Esophagus squamous epithelium (tissue), 5 donors: Measurements from ENCODE around the gene CEACAM21. TPM values are rescaled to one million over a fixed set of nuclear protein-coding genes. Genes with fewer than 3 reads are reported as not detected.

Experiments used
- DNase-seq: peaks from one replicate; lab custom pipeline; 2025; lab: John Stamatoyannopoulos, UW
- H3K27ac ChIP-seq, 4 donors: fragments of 200-600 bp; sonication (generic); one replicate each; pipeline ENCODE4 v1.5.1; 2016 to 2019; ENCODE audit warnings: mild to moderate bottlenecking in 1 of 4
- H3K27me3 ChIP-seq, 4 donors: fragments of 200-600 bp; sonication (generic); 1 replicate in 3 of 4; 2 replicates in 1 of 4; pipeline versions ENCODE4 v1.5.1 to v1.6.0; 2017 to 2021; ENCODE audit warnings: antibody characterized with exemption in 1 of 4
- H3K36me3 ChIP-seq, 3 donors: fragments of 200-600 bp; sonication (generic); one replicate each; pipeline ENCODE4 v1.5.1; 2016 to 2019
- H3K4me1 ChIP-seq, 3 donors: fragments of 200-600 bp; sonication (generic); one replicate each; pipeline ENCODE4 v1.5.1; 2017 to 2019
- H3K4me3 ChIP-seq, 4 donors: fragments of 200-600 bp; sonication (generic); 1 replicate in 3 of 4; 2 replicates in 1 of 4; pipeline ENCODE4 v1.5.1; 2016 to 2019; ENCODE audit warnings: mild to moderate bottlenecking in 2 of 4, moderate library complexity in 1 of 4
- H3K9me3 ChIP-seq, 3 donors: fragments of 200-600 bp; sonication (generic); one replicate each; pipeline ENCODE4 v1.5.1; 2016 to 2019
- POLR2A ChIP-seq, 4 donors: fragments of 450-650 bp; IDR thresholded peaks; one replicate each; pipeline ENCODE4 v1.6.1; 2017; ENCODE audit warnings: antibody characterized with exemption in 4 of 4, mild to moderate bottlenecking in 4 of 4, moderate library complexity in 3 of 4
- WGBS, 2 donors: methylation state at CpG; one replicate each; pipeline ENCODE4 v1.1.5; 2018; 5-methylcytosine and 5-hydroxymethylcytosine counted together
- intact Hi-C: fragments of 100-400 bp; cut with DNase I; formaldehyde crosslinking; loops from one replicate; pipeline ENCODE4 v1.15.0; 2022
- total RNA-seq, 4 donors: library from RNA; depleted of rRNA; stranded (reverse); fragments of >200 nt; gene quantifications; one replicate each; pipeline ENCODE4 v1.1.0, GENCODE V29; 2016
- TF ChIP-seq, protein P1 (sequence below), 6 experiments: fragments of 450-650 bp in 4 of 6; fragments of 200-600 bp in 2 of 6; sonication (generic) in 2 of 6; IDR thresholded peaks; one replicate each; pipeline ENCODE4 v1.5.1; 2016 to 2019; ENCODE audit warnings: antibody characterized with exemption in 6 of 6, mild to moderate bottlenecking in 4 of 6, moderate library complexity in 4 of 6
- donor health status: DM: yes; HTN: yes; CAD: no.

The CEACAM21 gene
- total RNA-seq, 4 donors from 2014 or later = 0.57 to 3.7 TPM; not detected in 2

DNA sequence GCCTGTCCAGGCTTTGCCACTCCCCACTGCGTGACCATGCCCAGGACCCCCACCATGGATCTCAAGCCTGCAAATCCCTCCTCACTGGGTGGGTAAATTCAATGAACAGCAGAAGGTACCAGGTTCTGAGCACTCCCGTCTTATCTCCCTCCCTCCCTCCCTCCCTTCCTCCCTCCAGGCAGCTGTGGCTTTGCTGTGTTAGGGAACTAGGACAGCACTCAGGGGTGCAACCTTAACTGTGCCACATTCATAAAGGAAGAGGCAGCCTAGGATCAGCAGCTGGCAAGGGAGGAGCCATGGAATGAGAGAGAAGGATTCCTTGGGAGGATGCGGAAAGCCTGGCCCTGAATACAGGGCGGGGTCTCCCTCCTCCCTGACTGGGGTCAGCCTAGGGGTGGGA is 45.3 kb downstream of the CEACAM21 start:
- no peaks in the 10 kb centered on the region for H3K36me3 ChIP-seq
- TF ChIP-seq, protein P1, sequence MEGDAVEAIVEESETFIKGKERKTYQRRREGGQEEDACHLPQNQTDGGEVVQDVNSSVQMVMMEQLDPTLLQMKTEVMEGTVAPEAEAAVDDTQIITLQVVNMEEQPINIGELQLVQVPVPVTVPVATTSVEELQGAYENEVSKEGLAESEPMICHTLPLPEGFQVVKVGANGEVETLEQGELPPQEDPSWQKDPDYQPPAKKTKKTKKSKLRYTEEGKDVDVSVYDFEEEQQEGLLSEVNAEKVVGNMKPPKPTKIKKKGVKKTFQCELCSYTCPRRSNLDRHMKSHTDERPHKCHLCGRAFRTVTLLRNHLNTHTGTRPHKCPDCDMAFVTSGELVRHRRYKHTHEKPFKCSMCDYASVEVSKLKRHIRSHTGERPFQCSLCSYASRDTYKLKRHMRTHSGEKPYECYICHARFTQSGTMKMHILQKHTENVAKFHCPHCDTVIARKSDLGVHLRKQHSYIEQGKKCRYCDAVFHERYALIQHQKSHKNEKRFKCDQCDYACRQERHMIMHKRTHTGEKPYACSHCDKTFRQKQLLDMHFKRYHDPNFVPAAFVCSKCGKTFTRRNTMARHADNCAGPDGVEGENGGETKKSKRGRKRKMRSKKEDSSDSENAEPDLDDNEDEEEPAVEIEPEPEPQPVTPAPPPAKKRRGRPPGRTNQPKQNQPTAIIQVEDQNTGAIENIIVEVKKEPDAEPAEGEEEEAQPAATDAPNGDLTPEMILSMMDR (IDR thresholded peaks at IDR 0.05) = no peak
- no peak for TF ChIP-seq POLR2A (IDR thresholded peaks at IDR 0.05)
- DNase-seq = no peak
- WGBS, 2 donors = 29 to 57% methylated on average over 2 to 4 of the region's 4 CpGs
- no peak overlapping the region for H3K4me3 ChIP-seq
- H3K4me1 ChIP-seq = no peaks in the 10 kb centered on the region
- H3K27me3 ChIP-seq = peaks cover 0 to 15% (median 0%) of the 10 kb centered on the region in 4 donors
- no peak overlapping the region for H3K27ac ChIP-seq
- intact Hi-C loops = no loop called here
- H3K9me3 ChIP-seq = no peaks in the 10 kb centered on the region

DNA sequence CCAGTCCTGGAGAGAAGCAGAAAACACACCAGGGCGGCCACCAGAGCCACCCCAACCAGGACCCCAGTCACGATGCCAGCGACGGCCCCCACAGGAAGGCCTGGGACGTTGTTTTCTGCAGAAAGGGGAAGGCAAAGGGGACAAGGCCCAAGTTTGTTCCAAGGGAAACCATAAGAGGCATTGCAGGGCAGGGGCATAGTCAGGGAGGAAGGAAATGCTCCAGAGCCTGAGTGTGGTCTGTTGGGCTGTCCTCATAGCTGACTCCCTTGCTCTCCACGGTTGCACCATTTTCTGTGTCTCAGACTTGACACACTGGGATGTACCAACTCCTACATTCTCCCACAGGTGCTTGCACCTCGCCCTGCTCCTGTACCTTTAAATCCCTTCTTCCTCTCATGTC is 45.7 kb downstream of the CEACAM21 start:
- H3K36me3 ChIP-seq = no peaks in the 10 kb centered on the region
- TF ChIP-seq, protein P1 (IDR thresholded peaks at IDR 0.05) = no peak
- no peak for TF ChIP-seq POLR2A (IDR thresholded peaks at IDR 0.05)
- no peaks in the 10 kb centered on the region for H3K4me1 ChIP-seq
- H3K9me3 ChIP-seq = no peaks in the 10 kb centered on the region
- 36 to 47% methylated on average over 7 of the region's 7 CpGs for WGBS, 2 donors
- H3K27me3 ChIP-seq = peaks cover 0 to 18% (median 0%) of the 10 kb centered on the region in 4 donors
- no peak overlapping the region for H3K27ac ChIP-seq
- H3K4me3 ChIP-seq = no peak overlapping the region
- no peak for DNase-seq
- intact Hi-C loops = no loop called here

DNA sequence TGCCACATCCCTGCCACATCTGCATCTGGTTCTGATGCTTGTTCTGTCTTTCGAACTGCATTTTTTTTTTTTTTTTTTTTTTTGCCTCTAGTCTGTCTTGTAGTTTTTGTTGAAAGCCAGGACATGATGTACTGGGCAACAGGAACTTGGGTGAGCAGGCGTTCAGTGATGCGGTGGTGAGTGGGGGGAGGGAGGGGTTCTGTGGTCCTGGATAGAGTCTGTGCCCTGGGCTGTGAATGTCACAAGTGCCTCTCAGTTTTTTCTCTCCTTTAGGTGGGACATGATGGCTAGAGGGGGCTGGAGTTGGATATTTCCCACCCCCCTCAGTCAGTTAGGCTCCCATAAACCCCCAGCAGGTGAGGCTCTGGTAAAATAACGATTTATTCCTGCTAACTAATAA is 47.4 kb downstream of the CEACAM21 start:
- 38 to 52% methylated on average over 3 to 4 of the region's 4 CpGs for WGBS, 2 donors
- Histone ChIP-seq H3K27ac (no peak overlapping the region), H3K4me3 (no peak overlapping the region), H3K9me3 (no peaks in the 10 kb centered on the region), H3K27me3 (peaks cover 0 to 35% (median 0%) of the 10 kb centered on the region in 4 donors), H3K4me1 (no peaks in the 10 kb centered on the region), H3K36me3 (no peaks in the 10 kb centered on the region)
- intact Hi-C loops = no loop called here
- no peak for DNase-seq
- TF ChIP-seq POLR2A (IDR thresholded peaks at IDR 0.05) = no peak
- TF ChIP-seq, protein P1 (IDR thresholded peaks at IDR 0.05) = no peak

DNA sequence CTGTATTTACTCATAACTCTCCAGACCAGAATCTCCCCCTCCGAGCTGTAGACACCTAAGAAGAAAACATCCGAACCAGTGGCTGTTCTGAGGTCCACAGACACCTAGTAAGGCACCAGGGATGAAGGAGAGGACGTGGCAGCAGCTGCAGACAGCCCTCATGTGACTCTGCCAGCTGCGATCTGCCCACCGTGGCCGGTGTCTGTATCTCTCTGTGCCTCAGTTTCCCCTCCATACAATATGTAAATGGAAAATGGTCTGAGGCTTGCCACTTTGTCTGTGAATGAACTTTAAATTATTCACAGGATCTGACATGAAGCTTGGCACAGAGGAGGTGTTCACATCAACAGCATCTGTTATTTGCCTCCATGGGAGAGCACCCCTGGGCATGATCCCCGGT is 48.5 kb downstream of the CEACAM21 start:
- no peaks in the 10 kb centered on the region for H3K36me3 ChIP-seq
- 60 to 63% methylated on average over 1 to 6 of the region's 7 CpGs for WGBS, 2 donors
- no peaks in the 10 kb centered on the region for H3K9me3 ChIP-seq
- intact Hi-C loops = no loop called here
- no peak for TF ChIP-seq POLR2A (IDR thresholded peaks at IDR 0.05)
- TF ChIP-seq, protein P1 (IDR thresholded peaks at IDR 0.05) = no peak
- H3K4me1 ChIP-seq = no peaks in the 10 kb centered on the region
- no peak overlapping the region for H3K27ac ChIP-seq
- no peak for DNase-seq
- peaks cover 0 to 41% (median 0%) of the 10 kb centered on the region in 4 donors for H3K27me3 ChIP-seq
- H3K4me3 ChIP-seq = no peak overlapping the region

DNA sequence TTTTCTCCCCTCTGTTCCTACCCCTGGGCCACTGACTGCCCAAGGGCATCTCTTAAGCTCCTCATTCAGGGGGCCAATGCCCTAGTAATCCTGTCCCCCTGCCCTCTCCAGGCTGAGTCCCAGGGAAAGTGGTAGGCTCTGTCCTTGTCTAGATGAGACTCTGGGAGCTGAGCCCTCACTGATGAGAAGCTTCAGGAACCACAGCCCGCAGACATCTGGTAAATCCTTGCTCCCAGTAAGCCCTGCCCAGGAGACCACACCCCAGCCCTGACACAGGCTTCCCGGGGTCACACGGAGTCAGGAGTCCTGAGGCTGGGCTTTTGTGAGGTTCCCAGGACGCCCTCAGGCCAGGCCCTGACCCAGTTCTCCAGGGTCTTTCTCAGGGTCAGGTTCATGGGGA is 49.0 kb downstream of the CEACAM21 start:
- no peak for DNase-seq
- Histone ChIP-seq H3K27ac (no peak overlapping the region), H3K27me3 (peaks cover 0 to 41% (median 0%) of the 10 kb centered on the region in 4 donors), H3K4me3 (no peak overlapping the region), H3K36me3 (no peaks in the 10 kb centered on the region), H3K9me3 (no peaks in the 10 kb centered on the region), H3K4me1 (no peaks in the 10 kb centered on the region)
- TF ChIP-seq, protein P1 (IDR thresholded peaks at IDR 0.05) = no peak
- no peak for TF ChIP-seq POLR2A (IDR thresholded peaks at IDR 0.05)
- intact Hi-C loops = no loop called here
- no CpG with 5 or more reads among the region's 4 CpGs for WGBS, 2 donors
